GM12892 (cell line): Measurements from ENCODE around the gene ANKLE1.
"Not testable (repeated sequence)": the region's sequence is repeated elsewhere in the genome, so short reads cannot be mapped to it uniquely, and the experiment has no call there.

ENCODE experiments used
- POLR2A ChIP-seq: IDR thresholded peaks from 2 replicates; pipeline ENCODE4 v1.6.1; 2011; ENCODE audit warnings: low read depth, low read length, control low read depth
- POLR2AphosphoS5 ChIP-seq: IDR thresholded peaks from 2 replicates; pipeline ENCODE4 v1.6.1; 2011; ENCODE audit warnings: low read depth, low read length, control low read depth
- TAF1 ChIP-seq: IDR thresholded peaks from 2 replicates; pipeline ENCODE4 v1.6.1; 2011; ENCODE audit warnings: low read depth, mild to moderate bottlenecking, control low read depth, low read length, borderline replicate concordance

GRCh38 chr19:17274892-17275291 lies 6.8 kb upstream of the ANKLE1 start:
- TF ChIP-seq POLR2AphosphoS5, TAF1, POLR2A: not testable (repeated sequence)
